ENCODE results near the gene EMSY.
"Not testable (repeated sequence)": the region's sequence is repeated elsewhere in the genome, so short reads cannot be mapped to it uniquely, and the experiment has no call there.

EMSY gene

GRCh38 chr11:76524461-76524860, 79.6 kb downstream of the EMSY start:
- no peak for DNase-seq (ENCODE audit: low spot score)

- DNase-seq (ENCODE audit: low spot score), result no peak
These were observed 80.1 kb downstream of the EMSY start for GRCh38 chr11:76524919-76525318.

- DNase-seq (ENCODE audit: low spot score), result no peak
These were observed 82.1 kb downstream of the EMSY start for GRCh38 chr11:76526878-76527277.

GRCh38 chr11:76542436-76542835, 97.6 kb downstream of the EMSY start:
- no peak for DNase-seq (ENCODE audit: low spot score)

- no peak for DNase-seq (ENCODE audit: low spot score)
These were observed 98.3 kb downstream of the EMSY start for GRCh38 chr11:76543006-76543703.

- no peak for DNase-seq (ENCODE audit: low spot score)
These were observed 106.0 kb downstream of the EMSY start for GRCh38 chr11:76550781-76551180.

GRCh38 chr11:76551400-76551799, 106.6 kb downstream of the EMSY start:
- DNase-seq (ENCODE audit: low spot score), result no peak

GRCh38 chr11:76552987-76553386, 108.2 kb downstream of the EMSY start:
- no peak for DNase-seq (ENCODE audit: low spot score)

GRCh38 chr11:76553554-76554476, 109.0 kb downstream of the EMSY start:
- no peak for DNase-seq (ENCODE audit: low spot score)

GRCh38 chr11:76554767-76555166, 109.9 kb downstream of the EMSY start:
- no peak for DNase-seq (ENCODE audit: low spot score)

- no peak for DNase-seq (ENCODE audit: low spot score)
These were observed 112.6 kb downstream of the EMSY start for GRCh38 chr11:76557466-76557865.

GRCh38 chr11:76558473-76558872, 113.7 kb downstream of the EMSY start:
- no peak for DNase-seq (ENCODE audit: low spot score)

GRCh38 chr11:76558891-76559290, 114.1 kb downstream of the EMSY start:
- DNase-seq (ENCODE audit: low spot score), result no peak

- DNase-seq (ENCODE audit: low spot score), result no peak
These were observed 114.5 kb downstream of the EMSY start for GRCh38 chr11:76559346-76559745.

- DNase-seq (ENCODE audit: low spot score), result no peak
These were observed 115.4 kb downstream of the EMSY start for GRCh38 chr11:76560219-76560618.

- DNase-seq (ENCODE audit: low spot score), result no peak
These were observed 116.4 kb downstream of the EMSY start for GRCh38 chr11:76561245-76561644.

GRCh38 chr11:76562541-76562940, 117.7 kb downstream of the EMSY start:
- DNase-seq (ENCODE audit: low spot score), result no peak

- no peak for DNase-seq (ENCODE audit: low spot score)
These were observed 119.5 kb downstream of the EMSY start for GRCh38 chr11:76564364-76564763.

- DNase-seq (ENCODE audit: low spot score), result no peak
These were observed 122.0 kb downstream of the EMSY start for GRCh38 chr11:76566811-76567210.

- DNase-seq (ENCODE audit: low spot score), result no peak
These were observed 122.4 kb downstream of the EMSY start for GRCh38 chr11:76567261-76567660.

GRCh38 chr11:76568139-76568538, 123.3 kb downstream of the EMSY start:
- DNase-seq (ENCODE audit: low spot score), result no peak

GRCh38 chr11:76568621-76569020, 123.8 kb downstream of the EMSY start:
- no peak for DNase-seq (ENCODE audit: low spot score)

GRCh38 chr11:76572181-76572875, 127.5 kb downstream of the EMSY start:
- not testable (repeated sequence) for DNase-seq (ENCODE audit: low spot score)
